ENCODE results near the gene RMC1.
"Not testable (repeated sequence)": the region's sequence is repeated elsewhere in the genome, so short reads cannot be mapped to it uniquely, and the experiment has no call there.

The RMC1 gene

GRCh38 chr18:23536204-23536603, 32.9 kb downstream of the RMC1 start:
- no peak for DNase-seq

GRCh38 chr18:23537274-23537673, 34.0 kb downstream of the RMC1 start:
- DNase-seq: no peak

- DNase-seq: no peak
Observed at GRCh38 chr18:23538001-23538400, 34.7 kb downstream of the RMC1 start.

DNA sequence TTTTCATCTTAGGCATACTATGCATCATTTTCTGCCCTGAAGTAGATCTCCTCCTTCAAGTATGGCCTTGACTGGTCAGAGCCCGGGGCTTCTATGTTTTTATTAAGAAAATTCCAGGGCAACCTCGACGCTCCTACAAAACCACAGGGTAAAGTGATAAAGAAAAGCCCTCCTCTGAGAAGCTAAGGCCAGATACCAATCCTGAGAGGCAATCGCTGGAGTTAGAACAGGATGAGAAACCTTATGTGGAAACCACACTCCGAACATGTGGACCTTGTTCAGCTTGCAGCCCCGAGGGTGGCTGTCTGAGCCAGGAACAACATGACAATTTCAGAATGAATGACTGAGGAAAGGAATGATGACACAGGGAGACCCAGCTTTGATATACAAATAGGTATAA, 35.6 kb downstream of the RMC1 start:
- no peak for DNase-seq

GRCh38 chr18:23539296-23539695, 36.0 kb downstream of the RMC1 start:
- DNase-seq: no peak

DNA sequence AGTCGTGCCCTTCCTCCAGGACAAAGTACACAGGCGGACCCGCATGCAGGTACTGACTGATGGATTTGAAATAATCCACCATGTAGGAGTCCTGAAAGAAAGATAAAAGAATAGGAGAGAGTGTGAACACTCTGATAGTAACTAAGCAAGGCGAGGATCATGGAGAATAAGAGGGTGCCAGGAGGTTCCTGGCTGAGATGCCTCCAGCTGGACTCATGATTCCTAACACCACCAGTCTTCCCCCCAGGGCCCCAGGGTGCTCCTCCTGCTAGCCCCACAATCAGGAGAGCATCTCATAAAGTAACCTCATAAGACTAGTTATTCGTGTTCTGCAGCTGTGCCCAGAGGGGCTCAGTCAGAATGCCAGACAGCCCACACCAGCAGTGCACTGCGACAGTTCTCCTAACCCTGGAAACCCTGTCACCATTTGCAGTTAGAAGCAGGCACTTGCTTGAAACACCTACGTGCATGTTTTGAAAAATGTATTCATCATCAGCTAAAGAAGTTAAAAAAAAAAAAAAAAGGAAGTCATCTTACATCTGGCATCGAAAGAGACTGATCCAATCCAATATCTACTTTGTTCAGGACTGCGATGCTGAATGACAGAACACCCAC, 36.7 kb downstream of the RMC1 start:
- DNase-seq: no peak

GRCh38 chr18:23540867-23541266, 37.6 kb downstream of the RMC1 start:
- peak; percentile 19 for DNase-seq

GRCh38 chr18:23541349-23542093, 38.2 kb downstream of the RMC1 start:
- peak; percentile 6 for DNase-seq

- DNase-seq: no peak
Observed at GRCh38 chr18:23542461-23542860, 39.1 kb downstream of the RMC1 start.

DNA sequence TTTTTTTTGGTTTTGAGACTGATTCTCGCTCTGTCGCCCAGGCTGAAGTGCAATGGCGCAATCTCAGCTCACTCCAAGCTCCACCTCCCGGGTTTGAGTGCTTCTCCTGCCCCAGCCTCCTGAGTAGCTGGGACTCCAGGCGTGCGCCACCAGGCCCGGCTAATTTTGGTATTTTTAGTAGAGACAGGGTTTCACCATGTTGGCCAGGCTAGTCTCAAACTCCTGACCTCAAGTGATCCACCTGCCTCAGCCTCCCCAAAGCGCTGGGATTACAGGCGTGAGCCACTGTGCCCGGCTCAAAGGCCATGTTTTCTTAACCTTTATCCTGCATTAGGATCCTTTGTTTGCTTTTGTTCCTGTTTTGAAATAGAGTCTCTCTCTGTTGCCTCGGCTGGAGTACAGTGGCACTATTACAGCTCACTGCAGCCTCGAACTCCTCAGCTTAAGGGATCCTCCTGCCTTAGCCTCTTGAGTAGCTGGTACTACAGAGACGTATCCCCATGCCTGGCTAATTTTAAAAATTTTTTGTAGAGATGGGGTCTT, 42.0 kb downstream of the RMC1 start:
- DNase-seq: no peak

DNA sequence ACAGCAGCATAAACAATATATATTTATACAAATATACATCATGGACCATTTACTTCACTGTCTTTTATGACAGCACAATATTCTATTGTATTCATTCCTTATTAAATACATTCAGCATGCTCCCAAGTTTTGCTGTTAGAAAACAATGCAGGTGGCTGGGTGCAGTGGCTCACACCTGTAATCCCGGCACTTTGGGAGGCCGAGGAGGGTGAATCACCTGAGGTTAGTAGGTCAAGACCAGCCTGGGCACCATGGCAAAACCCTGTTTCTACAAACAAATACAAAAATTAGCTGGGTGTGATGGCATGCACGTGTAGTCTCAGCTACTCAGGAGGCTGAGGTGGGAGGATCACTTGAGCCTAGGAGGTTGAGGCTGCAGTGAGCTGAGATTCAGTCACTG, 44.0 kb downstream of the RMC1 start:
- DNase-seq: no peak

- DNase-seq: no peak
Observed at GRCh38 chr18:23547846-23548245, 44.5 kb downstream of the RMC1 start.

GRCh38 chr18:23548275-23548674, 45.0 kb downstream of the RMC1 start:
- no peak for DNase-seq

DNA sequence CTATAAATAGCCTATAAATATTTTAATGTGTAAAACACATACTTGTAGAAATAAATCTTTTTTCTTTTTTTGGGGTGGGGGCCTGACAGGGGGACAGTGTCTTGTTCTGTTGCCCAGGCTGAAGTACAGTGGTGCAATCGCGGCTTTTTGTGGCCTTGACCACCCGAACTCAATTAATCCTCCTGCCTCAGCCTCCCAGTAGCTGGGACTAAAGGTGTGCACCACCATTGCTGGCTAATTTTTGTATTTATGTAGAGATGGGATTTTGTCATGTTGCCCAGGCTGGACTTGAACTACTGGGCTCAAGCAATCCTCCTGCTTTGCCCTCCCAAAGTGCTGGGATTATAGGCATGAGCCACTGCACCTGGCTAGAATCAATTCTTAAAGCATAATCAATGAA, 45.4 kb downstream of the RMC1 start:
- DNase-seq: no peak

- DNase-seq: no peak
Observed at GRCh38 chr18:23550898-23551297, 47.6 kb downstream of the RMC1 start.

DNA sequence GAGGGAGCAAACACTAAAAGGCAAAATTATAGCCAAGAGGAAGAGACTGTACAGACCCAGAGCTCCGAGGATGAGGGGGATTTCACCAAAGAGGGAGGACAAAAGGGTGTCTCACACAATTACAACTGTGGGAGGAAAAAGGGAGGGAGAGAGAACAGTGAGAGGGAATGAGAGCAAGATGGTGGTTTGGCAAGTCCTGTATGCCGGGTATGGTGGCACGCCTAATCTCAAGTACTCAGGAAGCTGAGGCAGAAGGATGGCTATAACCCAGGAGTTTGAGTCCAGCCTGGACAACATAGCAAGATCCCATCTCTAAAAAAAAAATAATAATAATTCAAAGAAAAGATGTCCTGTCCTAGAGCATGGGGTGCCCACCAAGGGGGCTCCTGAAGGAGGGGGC, 48.7 kb downstream of the RMC1 start:
- no peak for DNase-seq

- no peak for DNase-seq
Observed at GRCh38 chr18:23552505-23552904, 49.2 kb downstream of the RMC1 start.

GRCh38 chr18:23553887-23554286, 50.6 kb downstream of the RMC1 start:
- no peak for DNase-seq

DNA sequence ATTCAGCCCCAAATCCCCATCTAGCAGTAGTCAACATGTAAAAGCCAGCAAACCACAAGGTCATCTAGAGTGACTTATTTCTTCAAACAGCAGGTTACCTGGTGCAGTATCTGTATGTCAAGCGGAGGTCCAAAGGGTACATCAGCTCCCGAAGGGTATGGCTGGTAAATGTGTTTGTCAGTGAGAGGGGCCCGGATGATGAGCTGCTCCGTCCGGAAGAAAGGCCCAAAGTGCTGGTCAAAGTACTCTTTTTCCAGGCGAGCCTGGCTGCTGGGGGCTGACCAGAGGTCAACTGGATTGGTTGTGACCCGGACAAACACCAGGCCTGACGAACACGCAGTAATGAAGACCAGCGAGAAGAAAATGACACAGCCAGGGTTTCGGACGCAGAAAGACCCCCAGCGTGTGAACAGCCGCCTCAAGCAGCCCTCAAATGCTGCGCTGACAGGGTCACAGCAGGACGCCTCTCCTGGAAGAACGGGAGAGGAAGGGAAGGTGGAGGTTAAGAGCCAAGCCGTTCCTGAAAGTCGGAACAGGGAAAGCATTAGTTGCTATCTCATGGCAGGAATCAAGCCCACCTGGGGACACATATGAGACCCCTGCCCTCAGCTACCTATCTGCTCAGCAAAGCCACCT, 53.0 kb downstream of the RMC1 start:
- DNase-seq: no peak

GRCh38 chr18:23557511-23557910, 54.2 kb downstream of the RMC1 start:
- DNase-seq: not testable (repeated sequence)

- DNase-seq: no peak
Observed at GRCh38 chr18:23560186-23560585, 56.9 kb downstream of the RMC1 start.

DNA sequence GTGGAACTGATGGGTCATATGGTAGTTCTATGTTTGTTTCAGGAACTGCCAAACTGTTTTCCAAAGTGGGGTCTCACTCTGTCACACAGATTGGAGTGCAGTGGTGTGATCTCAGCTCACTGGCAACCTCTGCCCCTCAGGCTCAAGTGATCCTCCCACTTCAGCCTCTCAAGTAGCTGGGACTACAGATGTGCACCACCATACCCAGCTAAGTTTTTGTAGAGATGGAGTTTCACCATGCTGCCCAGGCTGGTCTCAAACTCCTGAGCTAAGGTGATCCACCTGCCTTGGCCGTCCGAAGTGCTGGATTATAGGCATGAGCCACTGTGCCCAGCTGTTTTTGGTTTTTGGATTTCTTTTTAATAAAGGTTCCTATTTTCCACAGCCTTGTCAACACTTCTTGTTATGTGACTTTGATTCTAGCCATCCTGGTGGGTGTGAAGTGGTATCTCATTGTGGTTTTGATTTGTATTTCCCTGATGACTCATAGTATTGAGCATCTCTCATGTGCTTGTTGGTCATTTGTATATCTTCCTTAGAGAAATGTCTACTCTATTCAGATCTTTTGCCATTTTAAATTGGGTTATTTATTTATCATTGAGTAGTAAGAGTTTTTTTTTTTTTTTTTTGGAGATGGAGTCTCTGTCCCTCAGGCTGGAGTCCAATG, 60.2 kb downstream of the RMC1 start:
- DNase-seq: no peak

GRCh38 chr18:23565916-23566547, 62.7 kb downstream of the RMC1 start:
- no peak for DNase-seq

Measured in CD4-positive, alpha-beta T cell treated with Interleukin-6 for 4 hours (primary cell).